Activated T-cell treated with anti-CD3 and anti-CD28 coated beads for 24 hours (primary cell): ENCODE measurements around the gene CALHM4.

ENCODE experiments used
- DNase-seq: peaks from one replicate; pipeline ENCODE4 v3.0.0-alpha.2; 2020; ENCODE audit warnings: low read depth

The CALHM4 gene

GRCh38 chr6:116553451-116553850 lies at the start of gene CALHM4:
Gene CALHM4, plus strand, starts transcription at chr6:116553751. Its CDS starts 43 bp downstream, at chr6:116553794.
- DNase-seq: no peak

GRCh38 chr6:116507324-116507723 lies 46.2 kb upstream of the CALHM4 start:
- no peak for DNase-seq

GRCh38 chr6:116508527-116508926 lies 45.0 kb upstream of the CALHM4 start:
- no peak for DNase-seq

GRCh38 chr6:116511424-116512110 lies 42.0 kb upstream of the CALHM4 start, which contains the start of gene CALHM5:
Gene CALHM5, plus strand, starts transcription at chr6:116511639. Its CDS starts 58 bp downstream, at chr6:116511697.
- no peak for DNase-seq

GRCh38 chr6:116512111-116512559 lies 41.4 kb upstream of the CALHM4 start:
- no peak for DNase-seq

GRCh38 chr6:116512734-116513133 lies 40.8 kb upstream of the CALHM4 start:
- DNase-seq: no peak

GRCh38 chr6:116513224-116513875 lies 40.2 kb upstream of the CALHM4 start:
- DNase-seq: no peak

GRCh38 chr6:116514111-116514510 lies 39.4 kb upstream of the CALHM4 start:
- no peak for DNase-seq

GRCh38 chr6:116515141-116515540 lies 38.4 kb upstream of the CALHM4 start:
- DNase-seq: no peak

- no peak for DNase-seq
Measured at GRCh38 chr6:116518621-116519368, 34.8 kb upstream of the CALHM4 start.

- DNase-seq: no peak
Measured at GRCh38 chr6:116522896-116523295, 30.7 kb upstream of the CALHM4 start.

GRCh38 chr6:116524236-116524635 lies 29.3 kb upstream of the CALHM4 start:
- DNase-seq: no peak

GRCh38 chr6:116528133-116528532 lies 25.4 kb upstream of the CALHM4 start:
- no peak for DNase-seq

GRCh38 chr6:116528780-116529179 lies 24.8 kb upstream of the CALHM4 start:
- no peak for DNase-seq

GRCh38 chr6:116529466-116530290 lies 23.9 kb upstream of the CALHM4 start:
- no peak for DNase-seq

- DNase-seq: no peak
Measured at GRCh38 chr6:116530436-116530835, 23.1 kb upstream of the CALHM4 start.

GRCh38 chr6:116531675-116532570 lies 21.6 kb upstream of the CALHM4 start:
- DNase-seq: peak; percentile 51

GRCh38 chr6:116533233-116533957 lies 20.2 kb upstream of the CALHM4 start:
- DNase-seq: no peak

- DNase-seq: no peak
Measured at GRCh38 chr6:116535109-116535508, 18.4 kb upstream of the CALHM4 start.

- no peak for DNase-seq
Measured at GRCh38 chr6:116536216-116536621, 17.3 kb upstream of the CALHM4 start.
